K562 (cell line): Measurements from ENCODE around the gene DYRK1A.

Experiments
- AFF4 ChIP-seq: sonication (generic); formaldehyde crosslinking; IDR thresholded peaks from 2 replicates; pipeline ENCODE4 v1.8.0; 2023; ENCODE audit warnings: mild to moderate bottlenecking, missing genetic modification reagents
- CTCF ChIP-seq, 3 experiments: IDR thresholded peaks in 2 of 3; conservative IDR thresholded peaks in 1 of 3; 2 replicates each; pipeline ENCODE4 v1.5.1; 2011 to 2012; ENCODE audit warnings: low read length in 3 of 3, mild to moderate bottlenecking in 3 of 3, control low read depth in 2 of 3, improper control_type of control experiment in 1 of 3, inconsistent platforms in 1 of 3, low read depth in 1 of 3, mixed read lengths in 1 of 3, moderate library complexity in 1 of 3; ENCODE audit not compliant: insufficient read depth in 2 of 3
- ELK3 ChIP-seq: fragments of 450-650 bp; formaldehyde crosslinking; IDR thresholded peaks from 2 replicates; pipeline ENCODE4 v1.4.0; 2020; ENCODE audit warnings: mild to moderate bottlenecking
- JUND ChIP-seq, 2 experiments: IDR thresholded peaks; 2 replicates in 1 of 2; 3 replicates in 1 of 2; pipeline ENCODE4 v1.6.1; 2011; ENCODE audit warnings: borderline replicate concordance in 2 of 2, low read depth in 2 of 2, low read length in 2 of 2, improper control_type of control experiment in 1 of 2, missing biosample characterization in 1 of 2, missing genetic modification characterization in 1 of 2, missing genetic modification reagents in 1 of 2
- NCOA2 ChIP-seq, 2 experiments: fragments of 450-650 bp; IDR thresholded peaks; 2 replicates each; pipeline ENCODE4 v1.6.1; 2018; ENCODE audit warnings: mild to moderate bottlenecking in 2 of 2, moderate library complexity in 1 of 2; ENCODE audit not compliant: partially characterized antibody in 2 of 2
- NFYB ChIP-seq: IDR thresholded peaks from 2 replicates; pipeline ENCODE4 v1.6.1; 2011; ENCODE audit warnings: mild to moderate bottlenecking, moderate library complexity; ENCODE audit not compliant: insufficient read length; ENCODE audit errors: extremely low read depth
- REST ChIP-seq, 2 experiments: fragments of 450-650 bp; formaldehyde crosslinking in 1 of 2; IDR thresholded peaks; 2 replicates each; pipeline versions ENCODE4 v1.4.0 to v1.6.1; 2014 to 2020; ENCODE audit warnings: mild to moderate bottlenecking in 2 of 2, borderline replicate concordance in 1 of 2, low read depth in 1 of 2
- ZBTB17 ChIP-seq: fragments of 450-650 bp; formaldehyde crosslinking; IDR thresholded peaks from 2 replicates; pipeline ENCODE4 v1.4.0; 2020; ENCODE audit warnings: mild to moderate bottlenecking
- ZBTB7A ChIP-seq: IDR thresholded peaks from 2 replicates; pipeline ENCODE4 v1.6.1; 2011; ENCODE audit warnings: low read depth, mild to moderate bottlenecking, low read length, moderate library complexity, borderline replicate concordance; ENCODE audit not compliant: control insufficient read depth
- ZKSCAN8 ChIP-seq: fragments of 200-800 bp; sonication (Bioruptor generic); IDR thresholded peaks from 2 replicates; pipeline ENCODE4 v1.6.1; 2016; ENCODE audit warnings: missing genetic modification characterization, missing compliant biosample characterization
- ZNF584 ChIP-seq: fragments of 200-800 bp; sonication (Bioruptor generic); IDR thresholded peaks from 2 replicates; pipeline ENCODE4 v1.6.1; 2016; ENCODE audit warnings: low read depth, mild to moderate bottlenecking, missing genetic modification characterization, missing compliant biosample characterization

GRCh38 chr21:37335053-37335452 lies 31.5 kb upstream of the DYRK1A start:
- TF ChIP-seq AFF4 (CRISPR knock-in tag) = no peak
- TF ChIP-seq REST (IDR thresholded peaks at IDR 0.05; ENCODE audit: borderline replicate concordance) = no peak
- no peak for TF ChIP-seq REST (CRISPR knock-in tag; IDR thresholded peaks at IDR 0.05; ENCODE audit: low read depth)
- no peak for TF ChIP-seq NCOA2 (IDR thresholded peaks at IDR 0.05; ENCODE audit: partially characterized antibody in 2 of 2)
- no peak for TF ChIP-seq ZKSCAN8 (CRISPR knock-in tag)
- TF ChIP-seq ZBTB17 = no peak
- no peak for TF ChIP-seq CTCF (IDR thresholded peaks at IDR 0.05 in 2 of 3, conservative IDR thresholded peaks at IDR 0.05 in 1 of 3; ENCODE audit: insufficient read depth in 2 of 3, low read depth in 1 of 3, low read length in 3 of 3)
- 0 out of 2 replicates have a peak, but pooled peaks have one; percentile 23 for TF ChIP-seq JUND (IDR thresholded peaks at IDR 0.05; ENCODE audit: borderline replicate concordance, low read depth, low read length)
- TF ChIP-seq JUND (tag; IDR thresholded peaks at IDR 0.05; ENCODE audit: borderline replicate concordance, low read depth, low read length) = no peak
- TF ChIP-seq NFYB = no peak
- no peak for TF ChIP-seq ZBTB7A
- TF ChIP-seq ZNF584 = no peak
- no peak for TF ChIP-seq ELK3 (CRISPR knock-in tag)
